ENCODE data around the gene OR9G4.

DNA sequence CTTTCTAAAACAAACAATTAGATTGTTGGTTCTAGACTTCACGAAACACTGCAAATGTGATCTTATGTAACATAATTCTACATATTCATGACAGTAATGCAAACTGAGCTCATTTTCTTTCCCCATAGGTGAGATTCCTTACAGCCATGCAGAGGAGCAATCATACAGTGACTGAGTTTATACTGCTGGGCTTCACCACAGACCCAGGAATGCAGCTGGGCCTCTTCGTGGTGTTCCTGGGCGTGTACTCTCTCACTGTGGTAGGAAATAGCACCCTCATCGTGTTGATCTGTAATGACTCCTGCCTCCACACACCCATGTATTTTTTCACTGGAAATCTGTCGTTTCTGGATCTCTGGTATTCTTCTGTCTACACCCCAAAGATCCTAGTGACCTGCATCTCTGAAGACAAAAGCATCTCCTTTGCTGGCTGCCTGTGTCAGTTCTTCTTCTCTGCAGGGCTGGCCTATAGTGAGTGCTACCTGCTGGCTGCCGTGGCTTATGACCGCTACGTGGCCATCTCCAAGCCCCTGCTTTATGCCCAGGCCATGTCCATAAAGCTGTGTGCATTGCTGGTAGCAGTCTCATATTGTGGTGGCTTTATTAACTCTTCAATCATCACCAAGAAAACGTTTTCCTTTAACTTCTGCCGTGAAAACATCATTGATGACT is 48.1 kb downstream of the OR9G4 start:
- TF ChIP-seq EZH2 (IDR thresholded peaks at IDR 0.05; ENCODE audit: low read depth, unreplicated experiment) (no peak), CREB1 (CRISPR knock-in tag; IDR thresholded peaks at IDR 0.05; ENCODE audit: low read depth) (no peak), POLR2AphosphoS5 (IDR thresholded peaks at IDR 0.05; ENCODE audit: low read depth) (no peak), EZH2phosphoT487 (IDR thresholded peaks at IDR 0.05; ENCODE audit: unreplicated experiment) (no peak), ZNF331 (CRISPR knock-in tag; IDR thresholded peaks at IDR 0.05; ENCODE audit: low read depth) (no peak)
- TF ChIP-seq, protein P1, sequence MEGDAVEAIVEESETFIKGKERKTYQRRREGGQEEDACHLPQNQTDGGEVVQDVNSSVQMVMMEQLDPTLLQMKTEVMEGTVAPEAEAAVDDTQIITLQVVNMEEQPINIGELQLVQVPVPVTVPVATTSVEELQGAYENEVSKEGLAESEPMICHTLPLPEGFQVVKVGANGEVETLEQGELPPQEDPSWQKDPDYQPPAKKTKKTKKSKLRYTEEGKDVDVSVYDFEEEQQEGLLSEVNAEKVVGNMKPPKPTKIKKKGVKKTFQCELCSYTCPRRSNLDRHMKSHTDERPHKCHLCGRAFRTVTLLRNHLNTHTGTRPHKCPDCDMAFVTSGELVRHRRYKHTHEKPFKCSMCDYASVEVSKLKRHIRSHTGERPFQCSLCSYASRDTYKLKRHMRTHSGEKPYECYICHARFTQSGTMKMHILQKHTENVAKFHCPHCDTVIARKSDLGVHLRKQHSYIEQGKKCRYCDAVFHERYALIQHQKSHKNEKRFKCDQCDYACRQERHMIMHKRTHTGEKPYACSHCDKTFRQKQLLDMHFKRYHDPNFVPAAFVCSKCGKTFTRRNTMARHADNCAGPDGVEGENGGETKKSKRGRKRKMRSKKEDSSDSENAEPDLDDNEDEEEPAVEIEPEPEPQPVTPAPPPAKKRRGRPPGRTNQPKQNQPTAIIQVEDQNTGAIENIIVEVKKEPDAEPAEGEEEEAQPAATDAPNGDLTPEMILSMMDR (conservative IDR thresholded peaks at IDR 0.05; ENCODE audit: low read depth in 2 of 2) = no peak
- TF ChIP-seq, protein P2, sequence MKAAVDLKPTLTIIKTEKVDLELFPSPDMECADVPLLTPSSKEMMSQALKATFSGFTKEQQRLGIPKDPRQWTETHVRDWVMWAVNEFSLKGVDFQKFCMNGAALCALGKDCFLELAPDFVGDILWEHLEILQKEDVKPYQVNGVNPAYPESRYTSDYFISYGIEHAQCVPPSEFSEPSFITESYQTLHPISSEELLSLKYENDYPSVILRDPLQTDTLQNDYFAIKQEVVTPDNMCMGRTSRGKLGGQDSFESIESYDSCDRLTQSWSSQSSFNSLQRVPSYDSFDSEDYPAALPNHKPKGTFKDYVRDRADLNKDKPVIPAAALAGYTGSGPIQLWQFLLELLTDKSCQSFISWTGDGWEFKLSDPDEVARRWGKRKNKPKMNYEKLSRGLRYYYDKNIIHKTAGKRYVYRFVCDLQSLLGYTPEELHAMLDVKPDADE (IDR thresholded peaks at IDR 0.05) = no peak
- TF ChIP-seq, protein P3, sequence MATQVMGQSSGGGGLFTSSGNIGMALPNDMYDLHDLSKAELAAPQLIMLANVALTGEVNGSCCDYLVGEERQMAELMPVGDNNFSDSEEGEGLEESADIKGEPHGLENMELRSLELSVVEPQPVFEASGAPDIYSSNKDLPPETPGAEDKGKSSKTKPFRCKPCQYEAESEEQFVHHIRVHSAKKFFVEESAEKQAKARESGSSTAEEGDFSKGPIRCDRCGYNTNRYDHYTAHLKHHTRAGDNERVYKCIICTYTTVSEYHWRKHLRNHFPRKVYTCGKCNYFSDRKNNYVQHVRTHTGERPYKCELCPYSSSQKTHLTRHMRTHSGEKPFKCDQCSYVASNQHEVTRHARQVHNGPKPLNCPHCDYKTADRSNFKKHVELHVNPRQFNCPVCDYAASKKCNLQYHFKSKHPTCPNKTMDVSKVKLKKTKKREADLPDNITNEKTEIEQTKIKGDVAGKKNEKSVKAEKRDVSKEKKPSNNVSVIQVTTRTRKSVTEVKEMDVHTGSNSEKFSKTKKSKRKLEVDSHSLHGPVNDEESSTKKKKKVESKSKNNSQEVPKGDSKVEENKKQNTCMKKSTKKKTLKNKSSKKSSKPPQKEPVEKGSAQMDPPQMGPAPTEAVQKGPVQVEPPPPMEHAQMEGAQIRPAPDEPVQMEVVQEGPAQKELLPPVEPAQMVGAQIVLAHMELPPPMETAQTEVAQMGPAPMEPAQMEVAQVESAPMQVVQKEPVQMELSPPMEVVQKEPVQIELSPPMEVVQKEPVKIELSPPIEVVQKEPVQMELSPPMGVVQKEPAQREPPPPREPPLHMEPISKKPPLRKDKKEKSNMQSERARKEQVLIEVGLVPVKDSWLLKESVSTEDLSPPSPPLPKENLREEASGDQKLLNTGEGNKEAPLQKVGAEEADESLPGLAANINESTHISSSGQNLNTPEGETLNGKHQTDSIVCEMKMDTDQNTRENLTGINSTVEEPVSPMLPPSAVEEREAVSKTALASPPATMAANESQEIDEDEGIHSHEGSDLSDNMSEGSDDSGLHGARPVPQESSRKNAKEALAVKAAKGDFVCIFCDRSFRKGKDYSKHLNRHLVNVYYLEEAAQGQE (IDR thresholded peaks at IDR 0.05; ENCODE audit: unreplicated experiment) = no peak

Measured in GM23338 (cell line).